AG09309 (cell line): ENCODE measurements around the gene AFF3.

Experiments
- DNase-seq: peaks from one replicate; pipeline ENCODE4 v3.0.0-alpha.2; 2010; ENCODE audit warnings: low read depth
- H3K4me3 ChIP-seq: 2 replicates; pipeline ENCODE4 v1.5.1; 2011; ENCODE audit warnings: mild to moderate bottlenecking, low read depth, low read length, moderate library complexity; ENCODE audit not compliant: control insufficient read depth
- TF ChIP-seq, protein P1 (sequence below): IDR thresholded peaks from 2 replicates; pipeline ENCODE4 v1.5.1; 2011; ENCODE audit warnings: mild to moderate bottlenecking, low read depth, low read length, inconsistent platforms; ENCODE audit not compliant: insufficient read depth, control insufficient read depth; ENCODE audit errors: missing control alignments

Gene AFF3

DNA sequence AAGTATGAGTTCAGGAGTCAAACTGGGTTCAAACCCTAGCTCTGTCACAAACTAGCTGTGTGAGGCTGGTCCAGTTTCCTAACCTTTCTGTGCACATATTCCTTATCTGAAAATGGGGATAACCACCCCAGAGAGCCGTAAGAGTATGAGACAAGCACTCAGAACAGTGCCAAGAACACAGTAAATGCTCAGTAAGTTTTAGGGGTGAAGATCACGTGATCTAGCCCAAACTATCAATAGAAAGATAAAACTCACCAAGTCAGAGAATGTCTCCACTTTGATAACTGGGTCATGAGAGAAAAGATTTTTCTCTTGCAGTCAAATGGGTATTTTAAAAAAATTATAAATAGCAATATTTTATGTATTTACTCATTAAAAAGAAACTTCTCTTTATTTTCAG is 433.2 kb downstream of the AFF3 start:
- DNase-seq, result no peak
- TF ChIP-seq, protein P1, sequence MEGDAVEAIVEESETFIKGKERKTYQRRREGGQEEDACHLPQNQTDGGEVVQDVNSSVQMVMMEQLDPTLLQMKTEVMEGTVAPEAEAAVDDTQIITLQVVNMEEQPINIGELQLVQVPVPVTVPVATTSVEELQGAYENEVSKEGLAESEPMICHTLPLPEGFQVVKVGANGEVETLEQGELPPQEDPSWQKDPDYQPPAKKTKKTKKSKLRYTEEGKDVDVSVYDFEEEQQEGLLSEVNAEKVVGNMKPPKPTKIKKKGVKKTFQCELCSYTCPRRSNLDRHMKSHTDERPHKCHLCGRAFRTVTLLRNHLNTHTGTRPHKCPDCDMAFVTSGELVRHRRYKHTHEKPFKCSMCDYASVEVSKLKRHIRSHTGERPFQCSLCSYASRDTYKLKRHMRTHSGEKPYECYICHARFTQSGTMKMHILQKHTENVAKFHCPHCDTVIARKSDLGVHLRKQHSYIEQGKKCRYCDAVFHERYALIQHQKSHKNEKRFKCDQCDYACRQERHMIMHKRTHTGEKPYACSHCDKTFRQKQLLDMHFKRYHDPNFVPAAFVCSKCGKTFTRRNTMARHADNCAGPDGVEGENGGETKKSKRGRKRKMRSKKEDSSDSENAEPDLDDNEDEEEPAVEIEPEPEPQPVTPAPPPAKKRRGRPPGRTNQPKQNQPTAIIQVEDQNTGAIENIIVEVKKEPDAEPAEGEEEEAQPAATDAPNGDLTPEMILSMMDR, result no peak
- H3K4me3 ChIP-seq, result no peak overlapping the region

DNA sequence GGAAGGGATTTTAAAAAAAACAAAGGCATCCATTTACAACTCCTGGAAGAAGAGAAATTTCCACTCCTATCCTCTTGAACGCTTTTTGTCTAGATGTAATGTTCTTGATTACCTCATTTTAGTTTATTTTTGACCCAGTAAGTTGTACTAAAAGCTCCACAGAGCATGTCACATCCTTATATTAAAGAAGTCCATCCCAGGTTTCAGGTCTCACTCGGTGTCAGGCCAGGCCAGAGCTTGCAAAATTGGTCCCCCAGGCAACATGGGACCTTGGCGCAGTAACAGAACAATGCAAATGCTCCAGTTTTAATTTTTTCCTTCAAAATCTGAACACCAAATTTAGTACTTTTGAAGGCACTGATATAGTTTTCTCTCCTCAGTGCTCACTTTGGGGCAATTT is 434.2 kb downstream of the AFF3 start:
- TF ChIP-seq, protein P1, result no peak
- DNase-seq, result no peak
- no peak overlapping the region for H3K4me3 ChIP-seq

DNA sequence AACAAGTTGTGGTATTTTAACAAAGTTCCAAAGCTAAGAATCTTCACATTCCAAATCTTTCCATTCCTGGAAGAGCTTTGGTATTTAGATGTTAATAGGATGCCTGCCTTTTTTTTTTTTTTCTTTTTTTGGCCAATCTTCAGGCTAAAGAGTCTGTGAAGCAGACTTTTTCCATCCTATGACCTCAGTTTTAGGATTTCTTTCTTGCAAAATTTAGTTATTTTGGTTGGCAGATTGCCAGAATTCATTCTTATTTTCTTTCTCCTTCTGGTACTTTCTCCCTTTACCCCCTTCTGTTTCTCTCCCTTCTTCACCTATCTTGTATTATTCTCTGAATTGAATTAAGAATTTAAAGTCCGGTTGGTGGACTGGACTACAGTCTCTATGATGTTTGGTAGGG is 434.8 kb downstream of the AFF3 start:
- TF ChIP-seq, protein P1, result no peak
- H3K4me3 ChIP-seq, result no peak overlapping the region
- DNase-seq, result no peak

DNA sequence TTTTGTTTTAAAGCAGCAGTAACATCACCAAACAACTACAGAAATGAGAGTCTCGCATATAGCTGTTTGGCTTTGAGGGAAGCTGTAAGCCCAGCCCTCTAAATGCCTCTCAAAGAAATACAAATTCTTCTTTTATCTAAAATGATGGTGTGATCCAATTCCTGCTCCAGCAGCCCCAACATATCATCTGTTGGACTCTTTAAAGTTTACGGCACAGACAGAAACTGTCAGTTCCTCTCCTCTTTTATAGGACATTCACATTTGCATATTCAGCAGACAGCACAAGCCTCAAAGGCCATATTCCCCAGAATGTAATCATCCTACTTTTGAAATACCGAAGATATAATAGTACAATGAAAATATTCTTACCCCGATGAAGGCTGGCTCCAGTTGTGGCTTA is 435.7 kb downstream of the AFF3 start:
- TF ChIP-seq, protein P1, result no peak
- no peak overlapping the region for H3K4me3 ChIP-seq
- no peak for DNase-seq

DNA sequence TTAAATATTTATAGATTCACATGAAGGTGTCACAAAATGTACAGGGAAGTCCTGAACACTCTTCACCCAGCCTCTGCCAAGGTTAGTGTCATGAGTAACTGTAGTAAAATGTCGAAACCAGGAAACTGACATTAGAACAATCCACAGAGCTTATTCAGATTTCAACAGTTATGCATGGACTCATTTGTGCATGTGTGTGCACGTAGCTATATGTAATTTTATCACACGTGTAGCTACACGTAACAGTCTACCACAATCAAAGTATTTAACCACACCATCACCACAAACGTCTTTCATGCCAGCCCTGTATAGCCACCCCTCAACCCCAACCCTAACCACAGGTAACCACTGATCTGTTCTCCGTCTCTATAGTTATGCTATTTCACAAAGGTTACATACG is 440.9 kb downstream of the AFF3 start:
- TF ChIP-seq, protein P1, result no peak
- no peak for DNase-seq
- no peak overlapping the region for H3K4me3 ChIP-seq

DNA sequence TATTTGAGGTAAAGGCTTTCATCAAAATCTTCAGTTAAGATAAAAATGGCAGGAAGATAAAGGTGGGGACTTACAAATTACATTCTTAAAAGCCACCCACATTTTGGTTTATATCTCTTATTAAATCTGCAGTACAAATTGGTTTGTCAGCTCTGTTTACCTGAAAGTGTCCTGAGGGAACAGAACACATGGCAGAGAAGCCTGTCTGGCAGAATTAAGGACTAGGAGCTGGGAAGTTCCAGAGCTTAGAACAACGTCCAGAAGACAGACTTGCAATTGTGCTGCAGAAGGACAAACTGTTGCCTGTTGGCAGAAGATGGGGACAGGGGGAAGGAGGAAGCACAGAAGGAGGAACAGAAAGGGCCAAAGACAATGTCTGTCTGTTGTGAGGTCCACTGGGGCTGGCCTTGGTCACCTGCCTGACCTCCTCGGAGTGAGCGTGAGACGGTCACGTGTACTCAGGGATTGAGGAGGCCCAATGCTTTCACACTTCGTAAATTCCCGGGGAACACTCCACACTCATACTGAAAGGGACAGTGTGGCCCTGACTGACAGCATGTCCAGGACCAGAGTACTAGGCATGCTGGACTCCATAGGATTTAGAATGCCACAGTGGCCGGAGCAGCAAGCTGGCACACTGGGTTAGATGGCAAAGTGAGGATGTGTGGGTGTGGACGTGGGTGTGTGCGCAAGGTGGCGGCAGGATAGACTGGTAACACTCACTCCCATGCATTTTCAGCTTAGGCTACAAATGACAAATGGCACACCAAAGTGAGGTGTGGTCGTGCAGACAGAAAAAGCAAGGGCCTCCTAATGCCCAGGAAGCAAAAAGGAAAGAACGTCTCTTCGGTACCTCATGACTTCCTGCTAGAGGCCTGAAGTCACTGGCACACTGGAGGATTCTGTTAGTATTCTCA is 441.6 kb downstream of the AFF3 start:
- TF ChIP-seq, protein P1, result no peak
- no peak for DNase-seq
- H3K4me3 ChIP-seq, result no peak overlapping the region

DNA sequence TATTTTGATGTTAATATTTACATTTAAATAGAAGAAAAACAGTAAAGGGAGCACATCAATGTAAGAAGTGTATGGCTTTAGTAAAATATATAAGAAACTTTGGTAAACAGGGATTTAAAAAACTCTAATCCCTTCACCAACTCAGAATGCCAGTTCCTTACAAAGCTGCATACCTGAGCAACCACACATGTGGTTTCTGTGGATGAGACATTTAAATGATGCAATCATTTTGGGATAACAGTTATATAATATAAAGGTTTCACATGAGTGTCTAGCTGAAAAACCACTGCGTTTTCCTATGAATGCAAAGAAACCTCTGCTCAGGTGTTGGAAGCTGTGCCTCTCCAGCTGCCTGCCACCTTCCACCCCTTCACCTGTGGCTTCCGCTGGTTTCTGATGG is 443.5 kb downstream of the AFF3 start:
- no peak overlapping the region for H3K4me3 ChIP-seq
- TF ChIP-seq, protein P1, result no peak
- DNase-seq, result no peak
